ENCODE data around the gene RPL3.

Gene RPL3

DNA sequence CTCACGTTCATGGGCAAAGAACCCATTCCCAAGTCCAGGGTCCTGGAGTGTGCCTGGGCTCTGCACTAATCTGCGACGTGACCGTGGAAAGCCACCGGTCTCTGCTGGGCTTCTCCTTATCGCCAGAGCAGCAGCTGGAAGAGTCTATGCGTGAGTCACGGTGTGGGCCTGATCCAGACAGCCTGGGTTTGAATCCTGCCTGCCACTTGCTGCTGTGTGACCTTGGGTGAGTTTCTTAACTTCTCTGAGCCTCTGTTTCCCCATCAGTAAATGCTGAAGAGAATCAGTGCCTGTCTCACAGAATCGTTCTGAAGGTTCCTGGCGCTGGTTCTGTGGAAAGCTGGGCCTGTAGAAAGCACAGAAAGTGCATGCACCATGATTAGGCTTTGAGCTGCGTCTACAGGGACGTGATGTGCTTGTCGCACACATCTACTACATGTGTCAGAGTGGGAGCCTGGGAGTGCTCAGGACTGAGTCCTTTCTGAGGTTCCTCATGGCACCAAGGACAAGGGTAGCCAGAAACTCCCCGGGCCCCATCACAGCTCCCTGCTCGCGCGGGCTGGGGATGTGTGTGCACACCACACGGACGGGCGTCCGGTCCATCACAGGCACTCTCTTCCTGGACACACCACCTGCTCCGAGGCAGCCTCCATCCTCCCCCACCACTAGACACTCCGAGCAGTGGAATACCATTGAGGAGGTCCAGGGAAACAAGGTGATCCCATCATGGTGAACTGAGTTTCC, 54.1 kb downstream of the RPL3 start:
- no peak for DNase-seq

DNA sequence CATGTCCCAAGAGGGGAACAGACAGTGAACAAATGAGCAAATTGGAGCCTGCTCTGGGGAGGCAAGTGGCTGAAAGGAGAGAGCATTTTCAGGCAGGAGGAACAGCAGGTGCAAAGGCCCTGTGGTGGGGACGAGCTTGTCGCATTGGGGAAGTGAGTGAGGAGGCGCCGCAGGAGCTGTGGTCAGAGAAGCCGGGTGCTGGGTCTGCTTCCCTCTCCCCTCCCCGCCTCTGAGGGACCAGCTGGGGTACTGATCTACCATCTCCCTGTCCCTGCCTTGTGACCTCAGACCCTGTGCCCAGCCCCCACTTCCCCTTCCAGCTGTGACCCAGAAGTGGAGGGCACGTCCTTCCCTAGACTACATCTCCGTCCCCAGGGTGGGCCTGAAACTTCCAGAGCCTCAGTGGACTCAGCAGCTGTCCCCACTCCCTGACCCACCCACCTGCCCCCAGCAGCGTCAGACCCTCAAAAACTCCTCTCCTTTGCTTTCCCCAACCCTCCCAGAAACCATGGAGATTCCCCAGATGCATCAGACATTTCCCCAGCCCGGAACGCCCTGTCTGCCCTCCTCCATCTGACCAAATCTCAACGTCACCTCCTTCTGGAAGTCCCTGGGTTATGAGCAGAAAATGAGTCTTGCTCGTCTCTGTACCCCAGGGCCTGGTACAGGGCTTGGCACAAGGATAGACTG, 54.9 kb downstream of the RPL3 start:
- DNase-seq = peak in 17 of 56 donors; percentile 11 to 58 (median 26)

DNA sequence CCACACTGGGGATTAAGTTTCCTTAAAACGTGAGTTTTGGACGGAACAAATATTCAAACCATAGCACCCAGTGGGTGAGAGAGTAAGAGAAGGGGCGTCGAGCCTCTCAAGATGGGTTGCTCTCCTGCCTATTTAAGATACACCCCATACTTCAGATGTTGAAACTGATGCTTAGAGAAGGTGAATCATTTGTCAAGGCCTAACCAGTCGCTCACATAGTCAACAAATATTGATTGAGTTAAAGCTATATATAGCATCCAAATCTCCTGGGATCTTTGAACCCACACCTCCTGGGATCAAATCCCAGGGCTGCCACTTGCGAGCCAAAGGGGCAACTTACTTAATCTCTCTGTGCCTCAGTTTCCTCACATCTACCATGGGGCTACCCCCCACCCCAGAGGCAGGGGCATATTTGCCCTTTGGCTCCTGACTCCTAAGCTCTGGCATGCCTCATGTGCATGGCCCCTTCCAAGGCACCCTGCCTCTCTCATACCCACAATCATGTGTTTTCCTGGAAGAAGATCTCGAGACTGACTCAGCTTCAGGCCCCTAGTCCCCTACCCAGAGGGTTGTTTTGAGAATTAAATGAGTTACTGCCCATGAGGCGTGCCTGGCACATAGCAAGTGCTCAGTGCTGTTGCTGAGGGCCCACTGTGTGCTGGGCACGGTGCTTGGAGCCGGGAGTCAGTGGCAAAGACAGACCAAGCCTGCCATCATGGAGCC, 55.6 kb downstream of the RPL3 start:
- no peak for DNase-seq

Measured in nucleus accumbens (tissue), 56 donors.